Glutamatergic neuron (in vitro differentiated cells): ENCODE data around the gene ARTN. TPM values are rescaled to one million over a fixed set of nuclear protein-coding genes. Genes with fewer than 3 reads are reported as not detected.

Experiments
- DNase-seq: peaks from one replicate; pipeline ENCODE4 v3.0.0; 2022
- H3K27ac Mint-ChIP-seq: one replicate; pipeline ENCODE4 v1.8.0; 2020; ENCODE audit warnings: mild to moderate bottlenecking, mixed read lengths, inconsistent platforms; ENCODE audit not compliant: unreplicated experiment
- H3K27me3 Mint-ChIP-seq: one replicate; pipeline ENCODE4 v1.8.0; 2020; ENCODE audit warnings: mild to moderate bottlenecking, moderate library complexity, mixed read lengths, inconsistent platforms; ENCODE audit not compliant: unreplicated experiment
- H3K36me3 Mint-ChIP-seq: one replicate; pipeline ENCODE4 v1.8.0; 2020; ENCODE audit warnings: mild to moderate bottlenecking, mixed read lengths, inconsistent platforms; ENCODE audit not compliant: unreplicated experiment
- H3K4me1 Mint-ChIP-seq: one replicate; pipeline ENCODE4 v1.8.0; 2020; ENCODE audit warnings: mild to moderate bottlenecking, low read depth, mixed read lengths, inconsistent platforms; ENCODE audit not compliant: unreplicated experiment
- H3K4me3 Mint-ChIP-seq: one replicate; pipeline ENCODE4 v1.8.0; 2020; ENCODE audit warnings: mild to moderate bottlenecking, mixed read lengths, inconsistent platforms; ENCODE audit not compliant: unreplicated experiment
- H3K9me3 Mint-ChIP-seq: one replicate; pipeline ENCODE4 v1.8.0; 2020; ENCODE audit warnings: mild to moderate bottlenecking, moderate library complexity, mixed read lengths, inconsistent platforms; ENCODE audit not compliant: unreplicated experiment
- CTCF ChIP-seq: fragments of 200-600 bp; sonication (generic); IDR thresholded peaks from one replicate; pipeline ENCODE4 v1.5.0; 2021; ENCODE audit not compliant: partially characterized antibody, unreplicated experiment
- total RNA-seq: library from RNA; stranded (reverse); fragmentation: NEBNext Ultra II Directional; extraction: Animal tissue kit (Norgen Biotek cat#: 25700); gene quantifications from one replicate; pipeline ENCODE4 v1.2.1, GENCODE V29; 2021; ENCODE audit not compliant: unreplicated experiment

Gene ARTN
- total RNA-seq, 1 donor from 2014 or later: not detected

- Mint-ChIP-seq H3K4me1 (no peaks in the 10 kb centered on the region), H3K36me3 (no peaks in the 10 kb centered on the region), H3K27me3 (peaks cover 3% of the 10 kb centered on the region), H3K9me3 (no peaks in the 10 kb centered on the region), H3K4me3 (no peak overlapping the region), H3K27ac (no peak overlapping the region)
- DNase-seq: no peak
- no peak for TF ChIP-seq CTCF
These were observed 34.6 kb upstream of the ARTN start for GRCh38 chr1:43898981-43899380.

DNA sequence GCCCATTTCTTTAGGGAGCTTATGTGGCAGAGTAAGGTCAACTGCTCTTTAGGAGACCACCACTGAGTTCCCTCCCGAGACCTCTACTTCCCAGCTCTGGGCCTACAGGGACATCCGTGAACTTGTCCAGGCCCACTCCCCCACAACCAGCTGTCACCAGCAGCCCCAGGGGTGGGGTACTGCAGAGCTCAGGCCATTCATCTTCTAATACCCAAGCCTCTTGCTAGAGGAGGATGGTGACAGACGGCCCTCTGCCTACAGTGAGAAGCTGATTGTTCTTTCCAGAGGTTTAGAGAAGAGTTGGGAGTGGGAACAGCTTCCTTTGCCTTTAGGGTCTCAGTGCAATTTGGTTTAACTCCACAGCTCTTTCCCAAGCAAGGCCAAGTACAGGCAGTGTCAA lies 33.2 kb upstream of the ARTN start:
- no peak for DNase-seq
- no peaks in the 10 kb centered on the region for H3K4me1 Mint-ChIP-seq
- H3K27me3 Mint-ChIP-seq: peaks cover 4% of the 10 kb centered on the region
- H3K4me3 Mint-ChIP-seq: no peak overlapping the region
- H3K36me3 Mint-ChIP-seq: no peaks in the 10 kb centered on the region
- no peak for TF ChIP-seq CTCF
- H3K9me3 Mint-ChIP-seq: no peaks in the 10 kb centered on the region
- H3K27ac Mint-ChIP-seq: no peak overlapping the region

GRCh38 chr1:43901196-43901961 lies 32.2 kb upstream of the ARTN start:
- peaks cover 4% of the 10 kb centered on the region for H3K27me3 Mint-ChIP-seq
- H3K4me3 Mint-ChIP-seq: no peak overlapping the region
- no peak overlapping the region for H3K27ac Mint-ChIP-seq
- H3K36me3 Mint-ChIP-seq: peaks cover 1% of the 10 kb centered on the region
- H3K9me3 Mint-ChIP-seq: peaks cover 2% of the 10 kb centered on the region
- no peak for DNase-seq
- TF ChIP-seq CTCF: no peak
- no peaks in the 10 kb centered on the region for H3K4me1 Mint-ChIP-seq

DNA sequence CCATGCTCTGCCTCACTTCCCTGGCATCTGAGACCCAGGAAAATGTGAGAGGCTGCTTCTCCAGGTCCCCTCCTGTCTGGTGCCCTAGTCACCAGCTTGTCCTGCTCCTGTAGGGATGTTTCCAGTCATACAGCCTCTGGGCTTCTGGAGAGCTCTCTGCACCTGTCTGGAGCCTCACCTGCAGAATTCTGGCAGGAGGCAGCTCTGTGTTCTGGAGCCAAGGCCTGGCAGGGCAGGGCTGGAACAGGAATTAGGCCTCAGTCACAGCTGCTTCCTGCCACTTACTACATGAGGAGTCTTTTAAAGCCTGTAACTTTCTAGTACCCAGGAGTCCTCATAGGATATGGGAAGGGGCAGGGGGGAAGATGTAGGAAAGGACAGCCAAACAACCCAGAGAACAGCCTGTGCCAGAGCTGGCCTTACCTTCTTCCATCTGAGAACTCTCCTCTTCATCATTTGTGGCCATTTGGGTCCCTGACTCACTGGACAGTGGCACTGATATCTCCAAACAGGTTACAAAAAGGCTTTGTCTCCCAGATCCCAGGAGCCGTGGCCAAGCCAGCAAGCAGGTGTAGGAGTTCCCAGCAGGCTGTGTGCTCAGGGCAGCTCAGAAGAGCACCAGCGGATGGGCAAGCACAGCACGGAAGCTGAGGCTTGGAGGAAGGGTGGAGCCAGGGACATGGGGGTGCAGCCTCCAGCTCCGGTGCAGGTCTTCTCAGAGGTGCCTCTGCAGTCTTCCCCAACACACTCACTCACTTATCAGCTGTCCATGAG lies 31.4 kb upstream of the ARTN start:
- Mint-ChIP-seq H3K36me3 (peaks cover 10% of the 10 kb centered on the region), H3K4me3 (no peak overlapping the region), H3K9me3 (peaks cover 4% of the 10 kb centered on the region), H3K4me1 (no peaks in the 10 kb centered on the region), H3K27me3 (peaks cover 11% of the 10 kb centered on the region), H3K27ac (no peak overlapping the region)
- no peak for TF ChIP-seq CTCF
- DNase-seq: no peak
